Stimulated activated CD8-positive, alpha-beta memory T cell treated with anti-CD3 and anti-CD28 coated beads, Interleukin-7, amount 100 ng/mL, for 24 hours (primary cell): Measurements from ENCODE around the gene MRPL10.

Experiments used
- DNase-seq: peaks from one replicate; pipeline ENCODE4 v3.0.0-alpha.2; 2020; ENCODE audit warnings: low read depth

Gene MRPL10

GRCh38 chr17:47831003-47831933 is at the start of gene MRPL10, which contains the start of gene LRRC46:
MRPL10 (minus strand) TSS chr17:47831541; CDS start chr17:47831511, 30 bp downstream.
LRRC46 (plus strand) TSS chr17:47831670; CDS start chr17:47831990, 320 bp downstream.
- DNase-seq: peak; percentile 88

DNA sequence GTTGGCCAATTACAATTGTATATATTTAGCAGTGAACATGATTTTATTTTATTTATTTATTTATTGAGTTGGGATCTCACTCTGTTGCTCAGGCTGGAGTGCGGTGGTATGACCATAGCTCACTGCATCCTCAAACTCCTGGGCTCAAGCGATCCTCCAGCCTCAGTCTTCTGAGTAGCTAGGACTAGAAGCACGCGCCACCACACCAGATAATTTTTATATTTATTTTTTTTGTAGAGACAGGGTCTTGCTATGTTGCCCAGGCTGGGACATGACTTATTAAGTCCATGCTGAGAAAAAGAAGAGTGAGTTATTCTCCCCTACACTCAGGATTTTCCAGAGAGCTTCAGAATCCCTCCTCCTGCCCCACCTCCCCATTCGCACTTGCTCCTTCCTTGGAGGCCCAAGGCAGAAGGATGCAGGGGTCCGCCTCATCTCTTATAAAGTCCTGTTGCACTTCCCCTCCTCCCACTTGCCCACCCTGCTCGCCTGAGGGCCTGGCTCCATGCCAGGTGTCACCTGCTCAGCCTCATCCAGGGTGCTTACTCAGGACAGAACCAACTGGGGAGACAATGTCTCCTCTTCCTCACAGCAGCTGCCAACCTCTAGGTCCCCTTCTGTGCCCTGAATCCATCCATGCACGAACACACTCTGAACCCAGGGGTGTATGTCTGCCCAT is 48.6 kb upstream of the MRPL10 start:
- DNase-seq: no peak

DNA sequence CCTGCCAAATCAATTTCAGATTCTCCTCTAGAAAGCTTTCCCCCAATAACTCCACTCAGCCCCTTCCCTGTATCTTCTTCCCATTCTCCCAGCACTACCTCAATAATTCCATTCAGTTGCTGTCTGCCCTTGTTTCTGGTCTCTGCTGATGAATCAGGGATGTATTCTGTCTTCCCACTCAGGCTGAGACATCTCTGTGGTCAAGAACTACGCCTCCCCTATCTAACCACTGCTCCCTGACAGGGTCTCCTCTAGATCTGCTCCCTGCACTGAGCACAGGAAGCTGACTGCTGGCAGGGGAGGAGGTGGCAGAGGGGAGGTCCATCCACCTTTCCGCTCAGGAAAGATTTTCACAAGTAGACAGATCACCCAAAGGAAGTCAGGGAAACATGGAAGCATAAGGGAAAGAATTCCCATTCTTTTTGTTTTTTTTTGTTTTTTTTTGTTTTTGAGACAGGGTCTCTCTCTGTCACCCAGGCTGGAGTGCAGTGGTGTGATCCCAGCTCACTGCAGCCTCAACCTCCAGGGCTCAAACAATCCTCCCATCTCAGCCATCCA is 47.8 kb upstream of the MRPL10 start:
- DNase-seq: no peak

GRCh38 chr17:47878203-47879027 is 47.1 kb upstream of the MRPL10 start:
- no peak for DNase-seq

DNA sequence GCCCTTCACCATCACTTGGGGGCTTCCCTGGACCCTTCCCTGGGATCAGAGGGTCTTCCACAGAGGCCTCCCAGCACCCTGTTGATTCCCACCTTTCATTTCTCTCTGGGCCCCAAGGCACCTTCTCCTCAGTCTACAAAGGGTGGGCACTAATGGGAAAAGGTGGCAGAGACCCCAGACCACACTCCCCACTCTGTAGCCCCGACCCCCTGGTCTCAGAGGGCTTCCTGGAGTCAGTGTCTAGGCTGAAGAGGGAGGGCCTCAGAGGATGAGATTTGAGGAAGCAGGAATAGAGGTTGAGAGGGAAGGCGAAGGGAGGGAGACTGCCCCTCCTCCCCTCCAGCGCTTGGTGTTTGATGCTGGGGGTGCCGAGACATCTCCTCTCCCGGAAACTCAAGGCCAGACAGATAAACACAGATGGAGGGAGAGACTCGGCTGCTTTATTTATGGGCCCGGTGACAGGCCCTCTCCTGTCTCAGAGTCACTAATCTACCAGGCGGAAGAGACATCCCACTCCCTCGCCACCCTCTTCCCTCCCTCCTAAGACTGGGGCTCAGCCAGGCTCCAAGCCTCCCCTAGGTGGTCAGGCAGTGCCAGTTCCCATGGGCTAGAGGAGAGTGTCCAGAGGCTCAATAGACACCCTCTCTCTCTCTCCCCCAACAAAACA is 46.2 kb upstream of the MRPL10 start:
- no peak for DNase-seq

DNA sequence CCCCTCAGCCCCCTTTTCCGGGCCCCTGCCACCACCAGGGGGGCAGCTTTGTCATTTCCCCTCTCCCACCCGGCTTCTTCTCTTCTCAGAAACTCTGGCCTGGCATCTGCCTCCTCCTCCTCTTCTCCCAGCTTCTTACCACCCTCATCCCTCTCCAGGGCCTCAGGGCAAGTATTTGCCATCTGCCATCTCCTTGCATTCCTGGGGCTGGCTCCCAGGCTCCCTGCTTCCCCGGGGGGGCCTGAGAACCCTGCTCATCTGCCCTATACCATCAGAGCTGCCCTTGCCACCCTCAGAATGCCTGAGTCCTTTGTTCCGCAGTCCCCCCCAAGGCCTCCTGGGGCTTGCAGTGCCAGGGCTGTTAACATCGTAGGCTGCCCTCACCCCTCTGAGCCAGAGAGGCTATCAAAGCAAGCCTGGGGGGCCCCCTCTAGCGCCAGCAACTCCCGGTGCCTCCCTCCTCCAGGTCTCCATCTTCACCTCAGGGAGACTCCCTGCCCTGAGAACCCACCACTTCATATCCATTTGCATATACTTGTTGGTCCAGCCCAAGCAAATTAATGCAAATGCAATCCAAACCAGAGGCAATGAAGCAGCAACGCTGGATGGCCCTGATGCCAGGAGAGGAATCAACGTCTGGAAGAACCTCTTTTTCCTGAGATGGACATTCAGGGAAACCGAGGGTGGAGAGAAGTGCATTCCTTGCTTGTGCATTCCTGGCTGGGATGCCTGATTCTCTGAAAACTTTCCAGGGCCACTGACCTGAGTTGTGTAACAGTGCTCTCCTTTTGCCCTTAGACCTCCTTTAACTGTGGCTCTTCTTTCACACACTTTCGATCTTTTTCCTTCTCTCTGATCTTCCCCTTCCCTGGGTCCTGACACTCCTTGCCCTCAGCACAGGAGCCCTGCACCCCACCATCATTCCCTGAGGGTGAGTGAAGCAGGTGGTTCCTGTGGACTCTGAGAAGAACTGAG is 44.0 kb upstream of the MRPL10 start:
- no peak for DNase-seq

GRCh38 chr17:47873200-47874090 is 42.1 kb upstream of the MRPL10 start:
- no peak for DNase-seq

- DNase-seq: no peak
Measured at GRCh38 chr17:47872651-47873161, 41.4 kb upstream of the MRPL10 start.

- no peak for DNase-seq
Measured at GRCh38 chr17:47872019-47872650, 40.8 kb upstream of the MRPL10 start.

- no peak for DNase-seq
Measured at GRCh38 chr17:47871048-47871447, 39.7 kb upstream of the MRPL10 start.

- no peak for DNase-seq
Measured at GRCh38 chr17:47870056-47870455, 38.7 kb upstream of the MRPL10 start.

GRCh38 chr17:47869114-47869513 is 37.8 kb upstream of the MRPL10 start:
- no peak for DNase-seq

GRCh38 chr17:47867813-47868533 is 36.6 kb upstream of the MRPL10 start:
- no peak for DNase-seq

- DNase-seq: no peak
Measured at GRCh38 chr17:47866941-47867340, 35.6 kb upstream of the MRPL10 start.

GRCh38 chr17:47864791-47865216 is 33.5 kb upstream of the MRPL10 start:
- DNase-seq: no peak

DNA sequence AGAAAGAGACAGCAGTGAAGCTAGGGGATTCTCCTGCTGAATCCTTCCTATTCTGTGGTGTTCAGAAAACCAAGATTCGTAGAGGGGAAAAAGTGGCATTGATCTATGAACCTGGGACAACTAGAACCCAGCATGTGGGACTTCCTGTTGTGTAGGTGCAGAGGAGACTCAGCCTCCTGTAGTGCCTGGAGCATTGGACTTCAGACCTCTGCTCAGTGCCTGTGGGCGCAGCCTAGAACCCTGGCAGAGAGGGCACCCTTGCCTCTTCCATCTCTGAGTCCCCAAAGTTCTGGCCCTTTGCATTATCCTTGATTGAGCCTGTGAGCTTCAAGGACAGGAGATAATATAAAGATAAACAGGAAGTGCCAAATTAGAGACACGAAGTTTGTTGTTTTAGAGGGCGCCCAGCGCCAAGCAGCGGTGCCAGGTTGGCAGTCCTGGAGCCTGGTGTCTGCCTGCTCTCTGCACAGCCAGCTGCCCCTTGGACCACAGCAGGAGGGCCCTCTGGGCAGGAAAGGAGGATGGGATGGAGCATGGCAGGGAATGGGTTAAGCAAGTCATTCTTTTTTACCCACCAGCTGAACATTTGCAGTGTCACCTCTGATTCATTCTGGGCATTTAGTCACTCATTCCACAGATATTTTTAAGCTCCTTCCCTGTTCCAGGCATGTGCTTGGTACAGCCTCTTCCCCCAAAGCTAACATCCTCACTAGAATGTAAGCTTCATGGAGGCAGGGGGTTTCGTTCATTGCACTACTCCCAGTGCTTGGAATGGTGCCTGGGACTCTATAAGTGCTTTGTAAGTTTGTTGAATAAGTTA is 31.5 kb upstream of the MRPL10 start:
- DNase-seq: no peak

- no peak for DNase-seq
Measured at GRCh38 chr17:47860386-47860785, 29.0 kb upstream of the MRPL10 start.
